HEK293 (cell line): Measurements from ENCODE around the gene CEBPA.

ENCODE experiments used
- CTCF ChIA-PET: fragments of 350-600 bp; formaldehyde crosslinking; extraction: SDS; loops from one replicate; lab custom pipeline; 2021; ENCODE audit warnings: antibody characterized with exemption; lab: Yijun Ruan, JAX
- POLR2A ChIA-PET: fragments of 300-600 bp; formaldehyde crosslinking; extraction: SDS; loops from one replicate; lab custom pipeline; 2020; ENCODE audit warnings: antibody characterized with exemption, inconsistent platforms; lab: Yijun Ruan, JAX
- H3K27ac ChIP-seq: fragments of 200-500 bp; sonication (Bioruptor generic); 2 replicates; pipeline ENCODE4 v1.5.1; 2014; ENCODE audit warnings: low read depth, low read length, control low read depth, inconsistent platforms; ENCODE audit errors: extremely low read depth
- H3K36me3 ChIP-seq, 2 experiments: fragments of 200-500 bp in 1 of 2; sonication (Bioruptor generic) in 1 of 2; 1 replicate in 1 of 2; 2 replicates in 1 of 2; pipeline ENCODE4 v1.5.1; 2014 to 2017; ENCODE audit warnings: inconsistent platforms in 2 of 2, low read length in 2 of 2; ENCODE audit not compliant: control insufficient read depth in 2 of 2, insufficient read depth in 1 of 2
- H3K4me1 ChIP-seq: fragments of 200-500 bp; sonication (Bioruptor generic); 2 replicates; pipeline ENCODE4 v1.5.1; 2014; ENCODE audit warnings: mild to moderate bottlenecking, low read length, inconsistent platforms; ENCODE audit not compliant: control insufficient read depth, insufficient read depth
- H3K4me3 ChIP-seq: 2 replicates; pipeline ENCODE4 v1.5.1; 2011; ENCODE audit warnings: low read depth, mild to moderate bottlenecking, control low read depth, low read length, moderate library complexity
- H3K9me3 ChIP-seq: fragments of 200-500 bp; sonication (Bioruptor generic); 2 replicates; pipeline ENCODE4 v1.5.1; 2014; ENCODE audit warnings: low read depth, low read length, inconsistent platforms; ENCODE audit not compliant: control insufficient read depth, insufficient read depth
- REST ChIP-seq: fragments of 450-650 bp; formaldehyde crosslinking; IDR thresholded peaks from 2 replicates; pipeline ENCODE4 v1.5.1; 2016; ENCODE audit warnings: missing biosample characterization, missing genetic modification characterization
- SALL2 ChIP-seq: fragments of 450-650 bp; formaldehyde crosslinking; IDR thresholded peaks from 2 replicates; pipeline ENCODE4 v1.5.0; 2017; ENCODE audit warnings: missing biosample characterization, mild to moderate bottlenecking, missing genetic modification characterization, borderline replicate concordance
- YY1 ChIP-seq: fragments of 450-650 bp; formaldehyde crosslinking; IDR thresholded peaks from 2 replicates; pipeline ENCODE4 v1.5.1; 2018; ENCODE audit warnings: missing biosample characterization, missing genetic modification characterization
- ZBTB1 ChIP-seq: fragments of 450-650 bp; formaldehyde crosslinking; IDR thresholded peaks from 2 replicates; pipeline ENCODE4 v1.5.1; 2016; ENCODE audit warnings: missing biosample characterization, missing genetic modification characterization
- ZFP3 ChIP-seq: fragments of 450-650 bp; formaldehyde crosslinking; IDR thresholded peaks from 2 replicates; pipeline ENCODE4 v1.5.1; 2016; ENCODE audit warnings: low read depth, missing biosample characterization, missing genetic modification characterization
- ZNF121 ChIP-seq: fragments of 450-650 bp; formaldehyde crosslinking; IDR thresholded peaks from 2 replicates; pipeline ENCODE4 v1.5.1; 2016; ENCODE audit warnings: missing biosample characterization, missing genetic modification characterization
- ZNF174 ChIP-seq: fragments of 450-650 bp; formaldehyde crosslinking; IDR thresholded peaks from 2 replicates; pipeline ENCODE4 v1.5.0; 2017; ENCODE audit warnings: missing biosample characterization, mild to moderate bottlenecking, missing genetic modification characterization
- ZNF175 ChIP-seq: fragments of 450-650 bp; formaldehyde crosslinking; IDR thresholded peaks from 2 replicates; pipeline ENCODE4 v1.5.1; 2016; ENCODE audit warnings: missing biosample characterization, missing genetic modification characterization
- ZNF518A ChIP-seq: fragments of 450-650 bp; formaldehyde crosslinking; conservative IDR thresholded peaks from 2 replicates; pipeline ENCODE4 v1.5.1; 2016; ENCODE audit warnings: low read depth, missing biosample characterization, missing genetic modification characterization
- ZNF624 ChIP-seq: fragments of 450-650 bp; formaldehyde crosslinking; IDR thresholded peaks from 2 replicates; pipeline ENCODE4 v1.5.1; 2017; ENCODE audit warnings: missing biosample characterization, missing genetic modification characterization
- ZNF660 ChIP-seq: fragments of 450-650 bp; IDR thresholded peaks from 2 replicates; pipeline ENCODE4 v1.5.1; 2018; ENCODE audit warnings: missing biosample characterization, mild to moderate bottlenecking, missing genetic modification characterization
- TF ChIP-seq, protein P1 (sequence below): fragments of 450-650 bp; formaldehyde crosslinking; IDR thresholded peaks from 2 replicates; pipeline ENCODE4 v1.5.1; 2016; ENCODE audit warnings: missing biosample characterization, missing genetic modification characterization

CEBPA gene

GRCh38 chr19:33349319-33350289, 47.3 kb upstream of the CEBPA start:
- Histone ChIP-seq H3K36me3 (no peaks in the 10 kb centered on the region; a peak in 1 of 3 replicates), H3K4me3 (no peak overlapping the region), H3K9me3 (no peaks in the 10 kb centered on the region; the same call in 1 of the 2 replicates), H3K27ac (no peak overlapping the region), H3K4me1 (peaks cover 21% of the 10 kb centered on the region)
- POLR2A ChIA-PET, result interaction anchor here (1.0 to 1.4 kb wide), 2 partner anchors 46 to 47 kb away, joined by 3 to 4 read pairs; partner anchors contain the start of gene CEBPA
- CTCF ChIA-PET, result interaction anchor here (0.6 to 2.3 kb wide), 13 partner anchors 9 to 525 kb away, joined by 3 to 10 read pairs (median 4); no protein-coding TSS in a partner anchor
- TF ChIP-seq ZNF121 (tag by site-specific recombination) (peak; percentile 95), SALL2 (tag by site-specific recombination) (no peak), YY1 (tag by site-specific recombination) (no peak), ZBTB1 (tag by site-specific recombination) (no peak), REST (tag by site-specific recombination) (0 out of 2 replicates have a peak, but pooled peaks have one; percentile 5), ZNF518A (tag by site-specific recombination) (no peak)

GRCh38 chr19:33348301-33349010, 46.1 kb upstream of the CEBPA start:
- H3K27ac ChIP-seq, result peak overlapping the region; percentile 40
- no peaks in the 10 kb centered on the region; the same call in 1 of the 2 replicates for H3K9me3 ChIP-seq
- H3K4me3 ChIP-seq, result no peak overlapping the region
- no peaks in the 10 kb centered on the region; a peak in 1 of 3 replicates for H3K36me3 ChIP-seq
- POLR2A ChIA-PET, result interaction anchor here (1.0 to 2.1 kb wide), 4 partner anchors 10 to 46 kb away, joined by 3 to 12 read pairs (median 4); partner anchors contain the start of genes CEBPA and CEBPG
- CTCF ChIA-PET, result interaction anchor here (0.5 to 2.3 kb wide), 14 partner anchors 8 to 889 kb away, joined by 3 to 10 read pairs (median 4); no protein-coding TSS in a partner anchor
- peaks cover 21% of the 10 kb centered on the region for H3K4me1 ChIP-seq
- TF ChIP-seq, protein P1, sequence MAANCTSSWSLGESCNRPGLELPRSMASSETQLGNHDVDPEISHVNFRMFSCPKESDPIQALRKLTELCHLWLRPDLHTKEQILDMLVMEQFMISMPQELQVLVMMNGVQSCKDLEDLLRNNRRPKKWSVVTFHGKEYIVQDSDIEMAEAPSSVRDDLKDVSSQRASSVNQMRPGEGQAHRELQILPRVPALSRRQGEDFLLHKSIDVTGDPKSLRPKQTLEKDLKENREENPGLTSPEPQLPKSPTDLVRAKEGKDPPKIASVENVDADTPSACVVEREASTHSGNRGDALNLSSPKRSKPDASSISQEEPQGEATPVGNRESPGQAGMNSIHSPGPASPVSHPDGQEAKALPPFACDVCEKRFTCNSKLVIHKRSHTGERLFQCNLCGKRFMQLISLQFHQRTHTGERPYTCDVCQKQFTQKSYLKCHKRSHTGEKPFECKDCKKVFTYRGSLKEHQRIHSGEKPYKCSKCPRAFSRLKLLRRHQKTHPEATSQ (tag by site-specific recombination), result no peak
- TF ChIP-seq ZNF660 (tag by site-specific recombination), result peak; percentile 24
- TF ChIP-seq ZNF174 (tag by site-specific recombination), result peak; percentile 85; the same call in 1 of the 2 replicates
- no peak for TF ChIP-seq ZFP3 (tag by site-specific recombination)
- 0 out of 2 replicates have a peak, but pooled peaks have one; percentile 28 for TF ChIP-seq ZNF518A (tag by site-specific recombination)
- no peak for TF ChIP-seq ZNF175 (tag by site-specific recombination)
- no peak for TF ChIP-seq ZNF624 (tag by site-specific recombination)
